Hematopoietic multipotent progenitor cell treated with erythropoietin and hydrocortisone succinate and interleukin-3 and kit ligand, for 15 days (in vitro differentiated cells): ENCODE data around the gene GRID1.
"Not testable (repeated sequence)": the region's sequence is repeated elsewhere in the genome, so short reads cannot be mapped to it uniquely, and the experiment has no call there.

Experiments
- DNase-seq: peaks from one replicate; pipeline ENCODE4 v3.0.0-alpha.2; 2015; ENCODE audit warnings: low spot score

The GRID1 gene

GRCh38 chr10:86188796-86189558 lies 177.6 kb downstream of the GRID1 start:
- DNase-seq: no peak

DNA sequence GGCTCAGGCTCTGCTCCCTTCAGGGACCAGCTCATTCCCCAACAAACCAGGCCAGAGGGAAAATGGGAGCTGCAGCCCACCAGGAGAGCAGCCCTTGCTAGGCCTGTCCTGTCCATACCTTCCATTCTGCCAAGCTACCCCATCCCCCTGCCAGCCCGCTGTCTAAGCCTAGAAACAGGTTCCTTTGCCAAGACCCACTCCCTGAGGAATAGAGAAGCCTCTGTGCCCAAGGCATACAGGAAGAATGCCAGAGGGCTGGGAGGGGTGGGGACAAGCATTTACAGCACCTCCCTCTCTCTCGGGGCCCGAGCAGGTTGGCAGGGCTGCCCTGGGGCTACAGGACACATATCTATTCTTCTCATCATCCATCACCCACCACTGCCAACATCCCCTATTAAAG lies 178.3 kb downstream of the GRID1 start:
- DNase-seq: no peak

DNA sequence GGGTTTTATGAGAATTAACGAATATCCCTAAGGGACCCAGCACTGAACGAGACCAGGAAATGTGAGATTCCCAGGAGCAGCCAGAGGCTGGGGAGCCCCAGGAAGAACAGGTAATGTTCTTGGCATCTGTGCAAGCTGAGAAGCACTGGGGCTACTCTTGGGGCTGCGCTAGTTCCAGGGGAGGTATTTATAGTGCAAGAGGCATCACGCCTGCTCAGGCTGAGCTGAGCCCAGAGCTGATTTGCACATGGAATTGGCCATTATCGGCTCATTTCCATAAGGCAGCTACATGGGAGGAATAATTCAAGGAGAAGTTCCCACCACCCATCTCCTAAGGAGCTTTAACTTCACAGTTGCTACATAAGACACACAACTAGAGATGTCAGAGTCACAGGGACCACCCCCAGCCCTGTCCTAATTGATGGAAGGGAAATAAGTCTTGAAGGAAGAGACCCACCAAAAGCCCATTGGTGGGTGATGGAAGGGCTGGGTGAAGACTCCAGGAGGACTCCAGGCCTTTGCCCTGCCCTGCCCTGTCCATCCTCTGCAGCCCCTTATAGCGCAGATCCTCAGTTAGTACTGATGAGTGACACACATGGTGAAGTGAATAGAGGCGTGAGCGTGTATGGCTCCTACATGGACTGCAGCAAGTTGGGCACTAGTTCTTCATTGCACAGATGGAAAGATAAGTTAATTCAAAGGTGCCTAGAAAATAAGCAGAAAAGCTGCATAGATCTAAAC lies 178.9 kb downstream of the GRID1 start:
- no peak for DNase-seq

DNA sequence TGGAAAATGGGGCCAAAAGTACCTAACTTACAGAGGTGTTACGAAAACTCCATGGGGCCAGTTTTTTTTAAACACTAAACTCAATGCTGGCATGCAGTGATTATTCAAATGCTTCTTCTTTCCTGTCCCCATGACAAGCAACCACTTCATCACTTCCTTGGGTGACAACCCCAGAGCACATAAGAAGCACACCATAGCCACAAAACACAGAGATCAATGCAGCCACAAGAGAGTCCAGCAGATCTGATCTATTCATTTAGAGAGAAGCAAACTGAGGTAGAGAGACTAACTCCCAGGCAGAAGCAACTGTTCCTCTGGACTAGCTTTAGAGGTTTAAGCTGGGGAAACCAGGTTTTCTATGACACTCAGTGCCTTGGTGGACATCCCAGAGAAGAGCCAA lies 180.0 kb downstream of the GRID1 start:
- DNase-seq: no peak

DNA sequence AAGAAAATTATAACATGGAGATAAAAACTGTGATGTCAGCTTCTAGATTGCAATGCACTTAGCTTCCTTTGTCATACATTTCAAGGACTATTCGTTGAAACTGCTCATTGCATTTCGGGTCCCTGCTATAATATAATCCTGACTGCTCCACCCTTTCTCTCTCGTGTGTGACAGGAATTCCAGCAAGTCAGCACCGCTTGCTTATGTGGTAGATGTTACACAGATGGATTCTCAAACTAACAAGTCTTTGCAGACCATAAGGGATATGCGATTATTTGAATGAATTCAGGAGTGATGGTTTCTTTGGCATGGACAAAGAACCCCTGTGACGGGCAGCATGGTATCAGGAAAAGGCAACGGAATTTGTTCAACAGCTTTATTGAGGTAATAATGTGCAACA lies 184.0 kb downstream of the GRID1 start:
- DNase-seq: no peak

DNA sequence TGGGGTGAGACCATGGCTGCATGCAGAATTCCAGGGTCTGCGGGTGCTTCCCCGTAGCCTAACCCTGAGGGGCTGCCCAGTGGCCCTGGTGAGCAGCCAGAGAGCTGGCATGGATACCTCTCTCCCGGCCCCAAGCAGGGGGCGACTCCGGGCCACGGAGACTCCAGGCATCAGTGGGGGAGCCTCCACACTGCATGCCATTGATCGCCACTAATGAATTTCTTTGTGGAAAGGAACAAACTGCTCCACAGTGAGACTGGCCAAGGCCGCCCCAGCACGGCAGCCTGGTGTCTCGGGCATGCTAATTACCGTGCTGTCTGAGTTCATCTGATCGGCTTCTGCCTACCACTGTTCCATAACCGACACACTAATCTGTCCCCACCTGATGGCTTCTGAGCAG lies 184.4 kb downstream of the GRID1 start:
- no peak for DNase-seq

GRCh38 chr10:86180861-86181260 lies 185.7 kb downstream of the GRID1 start:
- DNase-seq: no peak

DNA sequence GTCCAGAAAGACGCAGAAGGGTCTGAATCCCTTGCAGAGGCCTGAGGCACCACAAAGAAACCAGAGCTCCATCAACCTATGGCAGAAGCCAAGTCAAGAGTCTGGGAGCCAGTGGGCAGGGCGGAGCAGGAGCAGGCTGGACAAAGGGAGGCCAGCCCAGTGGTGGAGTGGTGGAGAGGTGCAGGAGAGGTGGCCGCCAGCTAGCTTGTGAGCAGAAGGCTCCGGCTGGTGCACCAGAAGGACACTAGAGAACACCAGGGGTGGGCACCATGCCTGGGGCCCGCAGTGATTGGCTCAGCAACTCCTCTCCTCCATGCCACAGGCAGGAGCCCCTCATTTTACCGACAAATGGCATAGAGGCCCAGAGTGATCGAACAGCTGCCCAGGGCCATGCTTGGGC lies 186.6 kb downstream of the GRID1 start:
- no peak for DNase-seq

DNA sequence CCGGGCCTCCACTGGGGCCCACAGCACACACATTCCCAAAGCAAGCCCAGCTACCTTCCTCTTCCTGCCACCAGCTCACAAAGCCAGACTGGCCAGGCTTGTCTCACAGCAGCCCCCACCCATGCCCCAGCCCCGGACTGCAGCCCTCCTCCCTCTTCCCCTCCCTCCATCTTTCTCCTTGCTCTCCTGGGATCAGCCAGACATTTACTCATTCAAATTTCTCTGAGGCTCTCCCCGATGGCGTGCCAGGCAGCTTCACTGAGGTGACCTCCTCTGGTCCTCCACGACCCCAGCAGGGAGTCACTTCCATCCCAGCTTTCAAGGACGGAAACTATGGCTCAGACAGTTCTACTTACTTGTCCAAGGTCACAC lies 187.5 kb downstream of the GRID1 start:
- no peak for DNase-seq

DNA sequence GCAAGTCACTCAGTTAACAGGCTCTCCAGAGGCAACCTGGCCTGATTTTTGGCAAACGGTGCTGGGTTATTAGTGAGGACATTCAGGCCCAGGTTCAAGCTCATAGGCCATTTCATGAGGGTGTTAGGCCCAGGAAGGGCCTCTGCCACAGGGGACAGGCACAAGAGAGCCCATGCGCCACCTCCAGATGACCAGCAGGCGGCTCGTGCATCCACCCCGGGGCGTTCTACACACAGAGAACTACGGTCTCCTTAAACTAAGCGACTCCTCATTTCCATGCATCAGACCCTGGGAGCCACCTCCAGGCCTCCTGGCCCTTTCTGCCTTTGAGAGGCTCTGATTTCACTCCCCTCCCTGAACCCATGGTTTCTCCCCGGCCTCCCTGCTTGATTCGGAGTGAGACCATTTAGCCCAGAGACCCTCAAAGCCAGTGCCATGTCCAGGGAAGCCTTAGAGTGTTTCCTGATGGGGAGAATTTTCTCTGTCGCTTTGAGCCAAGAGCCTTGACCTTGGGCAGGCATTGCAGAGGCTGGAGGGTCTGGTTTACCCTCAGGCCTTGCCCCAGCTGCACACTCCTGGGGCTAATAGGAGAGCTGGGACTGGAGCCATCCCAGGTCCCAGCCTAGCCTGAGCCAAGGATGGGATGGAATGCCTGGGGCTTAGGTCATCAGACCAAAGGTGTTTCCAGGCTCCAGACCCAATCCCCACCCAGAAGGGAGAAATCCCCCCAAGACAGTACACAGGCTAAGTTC lies 188.0 kb downstream of the GRID1 start:
- no peak for DNase-seq

- DNase-seq: no peak
Observed at GRCh38 chr10:86177537-86178155, 188.9 kb downstream of the GRID1 start.

GRCh38 chr10:86176850-86177536 lies 189.6 kb downstream of the GRID1 start:
- no peak for DNase-seq

DNA sequence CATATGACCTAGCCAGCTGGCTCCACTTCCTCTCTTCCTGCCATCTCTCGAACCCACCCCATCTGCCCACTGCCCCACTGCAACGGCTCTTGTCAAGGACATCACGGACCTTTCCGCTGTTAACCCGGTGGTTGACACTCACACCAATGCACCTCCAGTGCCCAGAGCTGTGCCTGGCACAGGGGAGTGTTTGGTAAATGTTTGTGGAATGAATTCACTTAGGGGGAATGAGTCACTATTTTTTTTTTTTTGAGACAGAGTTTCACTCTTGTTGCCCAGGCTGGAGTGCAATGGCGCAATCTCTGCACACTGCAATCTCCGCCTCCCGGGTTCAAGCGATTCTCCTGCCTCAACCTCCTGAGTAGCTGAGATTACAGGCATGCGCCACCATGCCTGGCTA lies 191.1 kb downstream of the GRID1 start:
- DNase-seq: not testable (repeated sequence)

- DNase-seq: no peak
Observed at GRCh38 chr10:86172301-86172700, 194.3 kb downstream of the GRID1 start.

GRCh38 chr10:86170255-86171108 lies 196.1 kb downstream of the GRID1 start:
- DNase-seq: no peak

DNA sequence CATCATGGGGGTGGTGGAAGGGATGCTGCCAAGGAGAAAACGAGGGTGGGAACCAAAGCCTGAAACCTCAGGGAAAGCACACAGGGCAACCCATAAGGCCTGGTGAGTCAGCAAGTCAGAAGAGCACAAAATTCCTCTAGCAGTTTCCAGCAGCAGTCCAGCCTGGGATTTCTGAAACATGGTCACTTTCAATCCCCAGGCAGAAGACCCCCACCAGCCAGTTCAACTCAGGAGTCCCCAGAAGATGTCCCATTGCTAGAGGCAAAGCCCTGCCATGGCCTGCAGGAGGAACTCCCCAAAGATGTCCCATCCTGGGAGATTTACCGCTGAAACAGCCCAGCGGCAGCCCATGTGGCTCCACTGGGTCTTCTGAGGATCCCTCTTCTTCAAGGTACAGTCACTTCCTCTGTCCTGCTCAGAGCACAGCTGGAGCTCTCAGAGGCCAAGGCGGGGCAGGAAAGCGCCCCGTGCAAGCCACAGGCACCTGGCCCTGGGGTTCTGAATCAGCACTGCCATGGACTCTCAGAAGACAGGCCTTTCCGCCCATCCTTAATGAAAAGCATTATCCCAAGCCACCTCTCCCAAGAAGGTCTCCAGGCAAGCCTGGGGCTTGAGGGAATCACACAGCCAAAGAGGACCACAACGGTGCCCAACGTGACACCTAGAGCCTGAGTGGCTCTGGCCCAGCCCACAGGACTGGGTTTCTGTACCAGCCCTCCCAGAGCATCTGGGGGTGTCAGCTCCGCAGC lies 196.9 kb downstream of the GRID1 start:
- DNase-seq: no peak

GRCh38 chr10:86169066-86169465 lies 197.5 kb downstream of the GRID1 start:
- DNase-seq: no peak

- DNase-seq: no peak
Observed at GRCh38 chr10:86168256-86168655, 198.3 kb downstream of the GRID1 start.

DNA sequence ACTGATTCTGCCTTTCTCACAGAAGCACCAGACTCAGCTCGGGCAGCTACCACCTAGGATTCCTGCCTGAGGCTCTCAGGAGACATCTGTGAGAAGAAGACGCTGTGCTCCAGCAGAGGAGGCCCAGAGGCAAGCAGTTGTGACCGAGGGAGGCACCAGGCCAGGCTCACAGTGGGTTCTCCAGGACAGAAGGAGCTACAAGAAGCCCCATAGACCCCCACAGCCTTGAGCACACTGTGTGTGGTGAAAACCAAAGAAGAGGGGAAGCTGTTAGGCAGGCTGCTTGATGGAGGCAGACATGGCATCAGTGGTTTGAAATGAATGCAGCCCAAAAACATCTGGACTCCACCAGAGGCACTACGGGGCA lies 198.8 kb downstream of the GRID1 start:
- no peak for DNase-seq

DNA sequence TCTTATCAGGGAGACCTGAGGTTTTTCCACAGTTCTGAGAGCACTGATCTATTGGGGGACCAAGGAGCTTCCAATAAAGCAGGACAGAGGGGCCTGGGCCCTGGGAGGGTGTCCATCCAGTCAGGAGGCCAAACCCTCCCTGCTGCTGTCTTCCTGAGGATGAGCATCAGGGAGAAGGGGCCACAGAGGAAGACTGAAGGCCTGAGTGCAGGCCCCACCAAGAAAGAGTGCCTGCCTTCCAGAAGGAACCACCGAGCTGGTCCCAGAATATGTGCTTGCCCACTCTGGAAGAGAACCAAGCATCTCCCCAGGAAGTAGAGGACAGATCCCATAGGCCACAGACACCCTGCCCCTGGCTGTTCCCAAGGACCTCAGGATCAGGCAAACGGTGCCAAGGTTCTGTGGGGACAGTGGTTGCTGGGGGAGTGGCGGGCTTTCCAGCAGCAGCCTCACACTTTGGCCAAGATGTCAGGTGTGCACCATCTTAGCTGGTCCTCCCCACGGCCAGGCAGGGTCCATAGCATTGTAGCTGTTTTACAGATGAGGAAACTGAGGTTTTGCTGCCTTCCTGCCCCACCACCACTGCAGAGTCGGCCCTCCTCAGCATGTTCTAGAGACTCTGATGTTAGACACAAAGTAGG lies 199.4 kb downstream of the GRID1 start:
- DNase-seq: no peak
